ENCODE data around the gene UBP1.
A peak's percentile ranks its signal among the peaks of the same experiment; 100 is the strongest.
"Not testable (repeated sequence)": the region's sequence is repeated elsewhere in the genome, so short reads cannot be mapped to it uniquely, and the experiment has no call there.

UBP1 gene, protein sequence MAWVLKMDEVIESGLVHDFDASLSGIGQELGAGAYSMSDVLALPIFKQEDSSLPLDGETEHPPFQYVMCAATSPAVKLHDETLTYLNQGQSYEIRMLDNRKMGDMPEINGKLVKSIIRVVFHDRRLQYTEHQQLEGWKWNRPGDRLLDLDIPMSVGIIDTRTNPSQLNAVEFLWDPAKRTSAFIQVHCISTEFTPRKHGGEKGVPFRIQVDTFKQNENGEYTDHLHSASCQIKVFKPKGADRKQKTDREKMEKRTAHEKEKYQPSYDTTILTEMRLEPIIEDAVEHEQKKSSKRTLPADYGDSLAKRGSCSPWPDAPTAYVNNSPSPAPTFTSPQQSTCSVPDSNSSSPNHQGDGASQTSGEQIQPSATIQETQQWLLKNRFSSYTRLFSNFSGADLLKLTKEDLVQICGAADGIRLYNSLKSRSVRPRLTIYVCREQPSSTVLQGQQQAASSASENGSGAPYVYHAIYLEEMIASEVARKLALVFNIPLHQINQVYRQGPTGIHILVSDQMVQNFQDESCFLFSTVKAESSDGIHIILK

DNA sequence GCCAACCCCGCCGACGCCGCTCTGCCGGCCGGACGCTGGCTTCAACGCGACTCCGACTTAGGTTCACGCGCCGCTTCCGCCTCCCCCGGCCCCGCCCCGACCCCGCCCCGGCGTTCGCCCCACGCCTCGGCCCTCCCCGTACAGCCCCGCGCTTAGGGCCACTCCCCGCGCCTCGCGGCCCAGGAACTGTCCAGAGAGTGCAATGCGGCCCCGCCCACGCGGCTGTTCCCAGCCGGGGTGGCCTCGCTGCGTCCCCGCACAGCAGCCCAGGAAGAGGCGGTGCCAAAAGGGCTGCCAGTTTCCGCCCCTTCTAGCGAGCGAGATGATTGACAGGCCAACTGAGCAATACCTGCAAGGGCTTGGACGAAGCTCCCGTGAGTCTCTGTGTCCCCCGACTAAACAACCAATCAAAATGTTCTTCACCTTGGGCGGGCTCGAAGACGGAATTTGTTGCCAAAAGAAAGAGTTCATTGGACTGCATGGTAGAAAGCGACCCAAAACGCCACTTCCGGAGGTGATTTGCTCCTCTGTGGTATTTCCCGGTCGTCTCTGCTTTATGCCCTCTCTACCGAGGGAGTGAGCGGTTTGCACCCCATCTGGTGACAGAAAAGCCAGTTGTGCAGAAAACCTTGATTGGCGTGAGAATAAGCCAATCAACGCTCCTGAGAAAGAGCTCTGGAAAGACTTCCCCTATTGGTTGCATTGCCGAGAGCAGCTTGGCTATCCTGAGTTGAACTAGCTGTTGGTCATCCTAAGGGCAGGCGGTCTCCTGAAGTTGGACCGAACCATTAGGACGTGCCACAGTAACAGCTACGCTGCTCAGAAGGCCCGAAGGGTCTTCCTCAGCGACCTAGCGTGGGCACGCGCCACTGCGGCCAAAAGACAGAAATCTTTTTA, at the start of gene UBP1:
TSS of gene UBP1 (minus strand) at position 78 of the 897 bp plus-strand sequence. CDS start 557 bp downstream, outside the sequence.
- DNase-seq, result peak; percentile 99

- DNase-seq, result no peak
Measured at GRCh38 chr3:33488683-33489082, 48.5 kb upstream of the UBP1 start.

GRCh38 chr3:33488246-33488645, 48.0 kb upstream of the UBP1 start:
- no peak for DNase-seq

DNA sequence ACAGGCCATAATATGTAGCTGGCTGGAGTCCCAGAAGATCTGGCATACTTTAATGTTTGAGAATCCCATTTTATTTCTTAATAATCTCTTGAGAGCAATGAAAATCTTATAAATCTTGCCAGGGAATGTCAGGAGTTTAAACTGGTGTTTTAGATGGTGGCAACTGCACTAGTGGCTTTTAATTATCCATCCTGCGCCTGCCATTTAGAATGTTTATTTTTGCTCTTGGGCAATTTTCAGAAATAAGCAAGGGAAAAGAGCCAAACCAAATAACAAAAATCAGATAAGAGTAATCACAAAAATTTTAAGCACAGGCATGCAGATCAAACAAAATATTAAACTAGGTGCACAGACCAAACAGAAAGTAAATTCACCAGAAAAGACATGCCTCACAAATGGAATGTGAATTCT, 41.9 kb upstream of the UBP1 start:
- DNase-seq, result no peak

- DNase-seq, result no peak
Measured at GRCh38 chr3:33474896-33475295, 34.7 kb upstream of the UBP1 start.

- DNase-seq, result no peak
Measured at GRCh38 chr3:33473813-33474212, 33.6 kb upstream of the UBP1 start.

DNA sequence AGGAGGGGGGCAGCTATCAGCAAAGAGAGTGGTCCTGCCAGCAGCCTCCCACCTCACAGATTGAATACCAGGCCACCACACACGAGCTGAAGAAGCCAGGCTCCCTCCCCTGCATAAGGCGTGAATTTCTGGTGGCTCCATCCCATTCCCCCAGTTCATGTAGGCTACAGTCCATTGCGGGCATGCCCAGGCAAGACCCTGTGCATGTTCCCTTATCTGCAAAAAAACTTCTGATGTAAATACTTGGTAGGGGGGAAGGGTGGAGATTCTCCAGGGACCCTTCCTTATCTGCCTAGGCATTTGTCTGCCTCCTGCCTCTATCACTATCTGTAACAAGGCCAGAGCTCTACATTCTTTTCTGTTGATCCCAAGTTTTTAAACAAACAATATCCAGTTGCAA, 27.6 kb upstream of the UBP1 start:
- no peak for DNase-seq

DNA sequence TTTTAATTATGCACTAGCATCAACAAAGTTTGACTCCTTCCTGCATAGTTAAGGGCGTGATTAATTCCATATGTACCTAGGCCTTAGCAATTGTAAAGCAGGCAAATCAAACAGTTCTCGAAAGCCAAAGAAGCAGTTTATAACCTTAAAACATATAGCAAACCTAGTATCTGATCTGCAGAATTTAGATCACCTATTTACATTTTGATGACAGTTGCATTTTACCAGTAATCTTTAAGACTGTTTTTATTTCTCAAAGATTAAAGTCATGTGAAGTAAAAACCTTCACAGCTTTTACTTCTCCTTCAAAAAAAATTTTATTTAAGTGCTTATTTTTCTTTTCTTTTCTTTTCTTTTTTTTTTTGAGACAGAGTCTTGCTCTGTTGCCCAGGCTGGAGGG, 20.9 kb upstream of the UBP1 start:
- no peak for DNase-seq

DNA sequence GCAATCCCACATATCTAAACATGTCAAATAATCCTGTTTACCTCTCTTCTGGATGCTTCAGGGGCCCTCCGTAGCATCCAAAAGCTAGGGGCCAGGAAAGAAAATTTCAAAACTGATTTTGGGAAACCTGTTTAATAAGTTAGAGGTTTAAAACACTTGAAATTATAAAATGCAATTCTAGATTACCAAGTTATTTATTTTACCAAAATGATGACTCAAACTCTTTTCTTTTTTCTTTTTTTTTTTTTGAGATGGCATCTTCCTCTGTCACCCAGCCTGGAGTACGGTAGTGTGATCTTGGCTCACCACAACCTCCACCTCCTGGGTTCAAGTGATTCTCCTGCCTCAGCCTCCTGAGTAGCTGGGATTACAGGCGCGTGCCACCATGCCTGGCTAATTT, 19.4 kb upstream of the UBP1 start:
- DNase-seq, result not testable (repeated sequence)

- no peak for DNase-seq
Measured at GRCh38 chr3:33458446-33458845, 18.2 kb upstream of the UBP1 start.

- no peak for DNase-seq
Measured at GRCh38 chr3:33456756-33457155, 16.6 kb upstream of the UBP1 start.

- DNase-seq, result no peak
Measured at GRCh38 chr3:33453331-33453761, 13.1 kb upstream of the UBP1 start.

DNA sequence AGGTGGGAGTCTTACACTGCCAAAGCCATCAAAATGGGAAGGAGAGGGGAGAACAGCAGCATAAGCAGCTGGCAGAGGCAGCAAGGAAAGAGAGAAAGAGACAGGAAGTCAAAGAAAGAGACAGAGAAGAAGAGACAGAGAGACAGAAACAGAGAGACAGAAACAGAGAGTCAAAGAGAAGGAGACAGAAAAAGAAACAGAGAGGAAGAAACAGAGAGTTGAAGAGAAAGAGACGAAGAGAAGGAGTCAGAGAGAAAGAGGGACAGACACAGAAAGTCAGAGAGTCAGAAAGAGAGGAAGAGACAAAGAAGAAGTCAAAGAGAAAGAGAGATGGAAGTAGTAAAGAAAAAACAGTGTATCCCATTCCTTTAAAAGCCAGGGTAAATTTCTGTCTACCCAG, 11.8 kb upstream of the UBP1 start:
- DNase-seq, result not testable (repeated sequence)

DNA sequence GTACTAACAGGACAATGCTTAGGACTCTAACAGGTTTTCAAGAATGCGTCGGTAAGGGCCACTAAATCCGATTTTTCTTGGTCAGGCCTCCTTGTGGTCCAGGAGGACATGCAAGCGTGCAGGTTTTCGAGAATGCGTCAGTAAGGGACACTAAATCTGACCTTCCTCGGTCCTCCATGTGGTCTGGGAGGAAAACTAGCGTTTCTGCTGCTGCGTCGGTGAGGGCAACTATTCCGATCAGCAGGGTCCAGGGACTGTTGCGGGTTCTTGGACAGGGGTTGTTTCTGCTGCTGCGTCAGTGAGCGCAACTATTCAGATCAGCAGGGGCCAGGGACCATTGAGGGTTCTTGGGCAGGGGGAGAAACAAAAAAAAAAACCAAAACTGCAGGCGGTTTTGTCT, 7.8 kb upstream of the UBP1 start:
- no peak for DNase-seq

DNA sequence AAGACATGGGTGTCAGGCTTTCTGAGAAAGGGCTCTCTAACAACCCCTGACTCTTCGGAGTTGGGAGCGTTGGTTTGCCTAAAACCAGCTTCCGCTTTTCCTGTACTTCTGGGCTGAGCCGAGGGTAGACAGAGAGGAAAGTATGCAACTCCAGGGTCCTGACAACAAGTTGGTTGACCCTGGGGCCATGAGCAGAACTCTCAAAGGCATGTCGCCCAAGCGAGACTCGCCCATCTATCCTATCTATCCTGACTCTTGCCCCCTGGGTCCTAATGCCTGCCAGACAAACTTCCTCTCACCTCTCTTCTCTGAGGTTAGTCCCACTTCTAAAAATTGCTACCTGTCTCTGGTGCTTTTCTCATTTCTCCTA, 7.0 kb upstream of the UBP1 start:
- not testable (repeated sequence) for DNase-seq

- DNase-seq, result no peak
Measured at GRCh38 chr3:33442190-33442589, 2.0 kb upstream of the UBP1 start.

GRCh38 chr3:33441225-33441976, 1.2 kb upstream of the UBP1 start:
- peak; percentile 28 for DNase-seq

- DNase-seq, result peak; percentile 32
Measured at GRCh38 chr3:33439546-33440327, 468 bp downstream of the UBP1 start.

GRCh38 chr3:33438881-33439545, 1.2 kb downstream of the UBP1 start:
- DNase-seq, result no peak

DNA sequence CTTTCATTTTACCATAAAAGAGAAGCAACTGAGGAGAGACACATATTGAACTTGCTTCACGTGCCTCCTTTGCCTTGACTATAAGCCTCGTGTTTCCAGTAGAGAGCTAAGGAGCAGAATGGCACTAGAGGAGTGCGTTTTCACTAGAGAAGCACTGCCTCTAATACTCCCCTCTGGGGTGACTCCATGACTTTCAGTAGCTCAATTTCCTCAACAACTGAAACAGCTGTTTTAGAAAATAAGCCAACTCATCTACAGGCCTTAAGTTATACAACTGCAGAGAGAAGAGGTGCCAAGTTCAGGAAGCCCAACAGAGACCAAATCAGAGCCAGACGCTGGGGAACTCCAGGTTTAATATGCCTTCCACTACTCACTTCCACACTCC, 1.9 kb downstream of the UBP1 start:
- no peak for DNase-seq

DNA sequence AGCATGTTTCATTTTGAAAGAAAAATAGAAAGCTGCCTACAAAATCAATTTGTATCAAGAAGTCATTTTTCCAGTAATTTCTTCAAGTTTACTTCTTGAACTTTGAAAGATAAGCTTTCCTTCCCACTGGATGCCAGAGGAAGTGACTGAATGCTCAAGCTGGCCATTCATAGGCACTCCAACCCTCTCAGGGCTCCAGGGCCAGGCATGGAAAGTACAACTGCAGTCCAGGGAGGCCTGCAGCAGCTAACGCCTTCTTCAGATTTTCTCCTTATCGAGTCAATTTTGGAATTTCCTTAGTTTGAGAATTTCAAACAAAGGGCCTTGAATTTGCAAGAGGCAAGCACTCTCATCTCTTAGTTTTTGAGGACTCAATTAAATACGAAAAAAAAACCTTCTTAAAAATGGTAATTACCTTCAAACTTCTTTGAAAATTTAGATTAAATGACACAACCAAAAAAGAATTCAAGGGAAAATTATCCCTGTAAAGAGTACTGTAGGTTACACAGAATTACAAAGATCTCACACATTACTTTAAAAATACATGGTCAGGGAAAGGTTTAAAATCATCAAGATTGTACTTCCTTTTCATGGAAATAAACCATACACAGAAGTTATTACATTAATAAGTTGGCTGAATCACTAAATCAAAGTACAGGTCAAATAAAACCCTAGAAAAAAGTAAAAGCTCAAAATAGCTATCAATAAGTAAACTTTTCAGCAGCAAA, 2.5 kb downstream of the UBP1 start:
- DNase-seq, result no peak
